ENCODE results near the gene MSRB3.

DNA sequence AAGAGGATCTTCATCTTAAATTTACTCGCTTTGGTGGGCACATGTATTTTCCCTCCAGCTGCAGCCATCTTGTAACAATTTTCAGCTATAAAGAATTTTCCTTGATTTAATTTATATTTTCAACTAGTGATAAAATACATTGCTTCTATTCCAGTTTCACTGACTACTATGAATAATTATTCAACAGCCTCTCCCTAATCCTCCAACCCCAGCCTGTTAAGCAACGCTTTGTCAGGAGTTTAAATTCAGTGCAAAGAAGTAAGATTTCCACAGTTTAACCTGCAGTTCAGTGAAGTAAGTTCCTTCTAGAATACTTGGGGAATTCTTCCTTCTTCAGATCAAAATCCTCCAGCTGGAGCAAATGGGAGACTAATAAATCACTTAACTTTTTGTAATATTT lies 180.2 kb downstream of the MSRB3 start:
- TF ChIP-seq, protein P1, sequence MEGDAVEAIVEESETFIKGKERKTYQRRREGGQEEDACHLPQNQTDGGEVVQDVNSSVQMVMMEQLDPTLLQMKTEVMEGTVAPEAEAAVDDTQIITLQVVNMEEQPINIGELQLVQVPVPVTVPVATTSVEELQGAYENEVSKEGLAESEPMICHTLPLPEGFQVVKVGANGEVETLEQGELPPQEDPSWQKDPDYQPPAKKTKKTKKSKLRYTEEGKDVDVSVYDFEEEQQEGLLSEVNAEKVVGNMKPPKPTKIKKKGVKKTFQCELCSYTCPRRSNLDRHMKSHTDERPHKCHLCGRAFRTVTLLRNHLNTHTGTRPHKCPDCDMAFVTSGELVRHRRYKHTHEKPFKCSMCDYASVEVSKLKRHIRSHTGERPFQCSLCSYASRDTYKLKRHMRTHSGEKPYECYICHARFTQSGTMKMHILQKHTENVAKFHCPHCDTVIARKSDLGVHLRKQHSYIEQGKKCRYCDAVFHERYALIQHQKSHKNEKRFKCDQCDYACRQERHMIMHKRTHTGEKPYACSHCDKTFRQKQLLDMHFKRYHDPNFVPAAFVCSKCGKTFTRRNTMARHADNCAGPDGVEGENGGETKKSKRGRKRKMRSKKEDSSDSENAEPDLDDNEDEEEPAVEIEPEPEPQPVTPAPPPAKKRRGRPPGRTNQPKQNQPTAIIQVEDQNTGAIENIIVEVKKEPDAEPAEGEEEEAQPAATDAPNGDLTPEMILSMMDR (IDR thresholded peaks at IDR 0.05), result no peak
- TF ChIP-seq POLR2A (IDR thresholded peaks at IDR 0.05), result no peak
